Fibroblast of lung (primary cell): ENCODE data around the gene FEZ2.

Experiments used
- CTCF ChIP-seq, 2 donors: IDR thresholded peaks in 1 of 2; conservative IDR thresholded peaks in 1 of 2; 1 replicate in 1 of 2; 2 replicates in 1 of 2; pipeline ENCODE4 v1.5.1; 2011 to 2012; ENCODE audit warnings: low read length in 2 of 2, control low read depth in 1 of 2, inconsistent platforms in 1 of 2, low read depth in 1 of 2, mild to moderate bottlenecking in 1 of 2
- EZH2 ChIP-seq: IDR thresholded peaks from 2 replicates; pipeline ENCODE4 v1.5.1; 2012; ENCODE audit warnings: low read length, control low read depth, mild to moderate bottlenecking; ENCODE audit errors: missing control alignments

GRCh38 chr2:36606925-36607324 lies 9.0 kb upstream of the FEZ2 start:
- TF ChIP-seq CTCF (conservative IDR thresholded peaks at IDR 0.05 in 1 of 2, IDR thresholded peaks at IDR 0.05 in 1 of 2; ENCODE audit: low read depth in 1 of 2, low read length in 2 of 2) (no peak), EZH2 (no peak)
